Trophoblast cell (in vitro differentiated cells and primary cell): ENCODE results near the gene DLG4. TPM values are rescaled to one million over a fixed set of nuclear protein-coding genes. Genes with fewer than 3 reads are reported as not detected.

Experiments
- DNase-seq, 2 donors: peaks; one replicate each; pipeline ENCODE4 v3.0.0-alpha.2; 2016
- H2AFZ ChIP-seq: 2 replicates; pipeline ENCODE4 v1.6.1; 2013; ENCODE audit warnings: low read length, moderate library complexity, mild to moderate bottlenecking; ENCODE audit not compliant: insufficient read depth, poor library complexity
- H2AK5ac ChIP-seq: 2 replicates; pipeline ENCODE4 v1.6.1; 2013; ENCODE audit warnings: mild to moderate bottlenecking, low read length
- H2BK120ac ChIP-seq: 2 replicates; pipeline ENCODE4 v1.6.1; 2013; ENCODE audit warnings: low read length, mild to moderate bottlenecking, moderate library complexity; ENCODE audit not compliant: insufficient read depth, poor library complexity
- H2BK12ac ChIP-seq: 2 replicates; pipeline ENCODE4 v1.6.1; 2013; ENCODE audit warnings: mild to moderate bottlenecking, low read length, moderate library complexity
- H2BK5ac ChIP-seq: 2 replicates; pipeline ENCODE4 v1.6.1; 2013; ENCODE audit warnings: low read length, low read depth, moderate library complexity, mild to moderate bottlenecking; ENCODE audit not compliant: poor library complexity
- H3K14ac ChIP-seq: 2 replicates; pipeline ENCODE4 v1.6.1; 2013; ENCODE audit warnings: mild to moderate bottlenecking, low read length
- H3K18ac ChIP-seq: 2 replicates; pipeline ENCODE4 v1.6.1; 2013; ENCODE audit warnings: mild to moderate bottlenecking, low read length
- H3K23ac ChIP-seq: 2 replicates; pipeline ENCODE4 v1.6.1; 2013; ENCODE audit warnings: low read length
- H3K27ac ChIP-seq: 2 replicates; pipeline ENCODE4 v1.5.1; 2013; ENCODE audit warnings: low read depth, mild to moderate bottlenecking, inconsistent platforms, low read length, moderate library complexity
- H3K27me3 ChIP-seq: 2 replicates; pipeline ENCODE4 v1.6.1; 2013; ENCODE audit warnings: inconsistent platforms, mild to moderate bottlenecking, low read length, moderate library complexity; ENCODE audit not compliant: insufficient read depth
- H3K36me3 ChIP-seq, 2 experiments: 1 replicate in 1 of 2; 2 replicates in 1 of 2; pipeline ENCODE4 v1.6.1; 2013; ENCODE audit warnings: low read length in 2 of 2, mild to moderate bottlenecking in 2 of 2, moderate library complexity in 1 of 2; ENCODE audit not compliant: insufficient read depth in 2 of 2, control insufficient read depth in 1 of 2
- H3K4ac ChIP-seq: 2 replicates; pipeline ENCODE4 v1.6.1; 2013; ENCODE audit warnings: low read depth, mild to moderate bottlenecking, low read length, moderate library complexity
- H3K4me1 ChIP-seq, 2 experiments: 1 replicate in 1 of 2; 2 replicates in 1 of 2; pipeline ENCODE4 v1.6.1; 2013; ENCODE audit warnings: low read length in 2 of 2, mild to moderate bottlenecking in 2 of 2, moderate library complexity in 1 of 2; ENCODE audit not compliant: insufficient read depth in 2 of 2, control insufficient read depth in 1 of 2
- H3K4me2 ChIP-seq: 2 replicates; pipeline ENCODE4 v1.6.1; 2013; ENCODE audit warnings: inconsistent platforms, mild to moderate bottlenecking, low read length, moderate library complexity
- H3K4me3 ChIP-seq: 2 replicates; pipeline ENCODE4 v1.5.1; 2013; ENCODE audit warnings: mild to moderate bottlenecking, low read depth, low read length, inconsistent platforms
- H3K79me1 ChIP-seq: one replicate; pipeline ENCODE4 v1.6.1; 2013; ENCODE audit warnings: low read length
- H3K79me2 ChIP-seq: 2 replicates; pipeline ENCODE4 v1.6.1; 2013; ENCODE audit warnings: low read length, mild to moderate bottlenecking; ENCODE audit not compliant: control insufficient read depth, insufficient read depth, poor library complexity
- H3K9ac ChIP-seq: 2 replicates; pipeline ENCODE4 v1.6.1; 2013; ENCODE audit warnings: mild to moderate bottlenecking, low read length
- H3K9me3 ChIP-seq: 2 replicates; pipeline ENCODE4 v1.6.1; 2013; ENCODE audit warnings: low read depth, mild to moderate bottlenecking, control low read depth, inconsistent platforms, low read length; ENCODE audit not compliant: insufficient read depth
- H4K12ac ChIP-seq: 2 replicates; pipeline ENCODE4 v1.6.1; 2013; ENCODE audit warnings: low read depth, mild to moderate bottlenecking, low read length, moderate library complexity
- H4K8ac ChIP-seq: 2 replicates; pipeline ENCODE4 v1.6.1; 2013; ENCODE audit warnings: low read depth, mild to moderate bottlenecking, low read length, moderate library complexity
- H4K91ac ChIP-seq: one replicate; pipeline ENCODE4 v1.6.1; 2013; ENCODE audit warnings: low read depth, mild to moderate bottlenecking, low read length, moderate library complexity
- WGBS: extraction: QIAGEN DNeasy Blood & Tissue Kit; methylation state at CpG from one replicate; pipeline ENCODE4 v1.1.7; 2013; ENCODE audit warnings: missing lambda C conversion rate; ENCODE audit not compliant: insufficient read length, insufficient coverage; ENCODE audit errors: extremely low coverage; 5-methylcytosine and 5-hydroxymethylcytosine counted together
- polyA plus RNA-seq: library from polyadenylated mRNA; stranded (reverse); fragments of 200-250 nt; gene quantifications from 2 replicates; pipeline ENCODE4 v1.2.3, GENCODE V29; 2013

Gene DLG4
- polyA plus RNA-seq, result 14.6 and 15.7 TPM in 2 replicates

DNA sequence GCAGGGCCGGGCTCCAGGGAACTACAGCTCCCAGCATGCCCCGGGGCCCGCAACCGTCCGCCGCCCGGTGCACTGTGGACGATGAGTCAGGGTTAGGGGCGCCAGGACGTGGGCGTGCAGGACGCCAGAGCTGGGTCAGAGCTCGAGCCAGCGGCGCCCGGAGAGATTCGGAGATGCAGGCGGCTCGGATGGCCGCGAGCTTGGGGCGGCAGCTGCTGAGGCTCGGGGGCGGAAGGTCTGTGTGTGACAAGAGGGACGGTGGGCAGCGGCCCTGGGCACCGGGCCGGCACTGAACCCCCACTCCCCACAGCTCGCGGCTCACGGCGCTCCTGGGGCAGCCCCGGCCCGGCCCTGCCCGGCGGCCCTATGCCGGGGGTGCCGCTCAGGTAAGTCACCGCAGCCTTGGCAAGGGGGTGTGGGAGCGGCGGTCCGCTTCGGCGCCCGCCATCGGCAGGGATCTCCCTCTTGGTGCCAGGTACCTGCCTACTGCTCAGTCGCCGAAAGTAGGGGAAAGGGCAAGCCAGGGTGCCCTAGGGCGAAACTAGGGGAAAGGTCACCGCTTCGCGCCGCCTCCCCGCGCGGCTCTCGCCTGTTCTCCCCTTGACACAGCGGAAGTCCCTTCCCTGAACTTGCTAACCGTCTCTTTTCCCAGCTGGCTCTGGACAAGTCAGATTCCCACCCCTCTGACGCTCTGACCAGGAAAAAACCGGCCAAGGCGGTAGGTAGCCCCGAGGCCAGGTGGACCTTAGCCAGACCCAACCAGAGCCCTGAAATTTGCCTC, at the start of gene DLG4, which contains the start of gene ACADVL:
Gene DLG4, minus strand, starts transcription at position 25 of the 781 bp plus-strand sequence.
Gene ACADVL, plus strand, starts transcription at position 127 of the 781 bp plus-strand sequence. Its CDS starts 47 bp downstream, at position 174.
- peak within 1 kb of the TSS; percentile 98 for H3K27ac ChIP-seq
- H2BK120ac ChIP-seq, result peak within 1 kb of the TSS; percentile 93
- no peak within 1 kb of the TSS for H3K23ac ChIP-seq
- no CpG with 5 or more reads among the region's 63 CpGs for WGBS
- H3K4me3 ChIP-seq, result peak within 1 kb of the TSS; percentile 97
- H2AK5ac ChIP-seq, result peak within 1 kb of the TSS; percentile 72
- peaks cover 24% of the 10 kb centered on the region for H3K79me1 ChIP-seq
- peak within 1 kb of the TSS; percentile 88 for H4K8ac ChIP-seq
- H3K9ac ChIP-seq, result peak within 1 kb of the TSS; percentile 93
- DNase-seq, result peak; percentile 93 to 96
- peaks cover 41 to 44% of the 10 kb centered on the region in 2 experiments for H3K36me3 ChIP-seq
- H2AFZ ChIP-seq, result peak within 1 kb of the TSS; percentile 51
- H3K4ac ChIP-seq, result peak within 1 kb of the TSS; percentile 89
- H3K18ac ChIP-seq, result peak within 1 kb of the TSS; percentile 95
- H4K12ac ChIP-seq, result peak within 1 kb of the TSS; percentile 83
- H3K14ac ChIP-seq, result peak within 1 kb of the TSS; percentile 95
- H4K91ac ChIP-seq, result peak within 1 kb of the TSS; percentile 99
- no peaks in the 10 kb centered on the region for H3K27me3 ChIP-seq
- H3K4me1 ChIP-seq, result peaks cover 50 to 58% of the 10 kb centered on the region in 2 experiments
- peaks cover 10% of the 10 kb centered on the region for H3K79me2 ChIP-seq
- peak within 1 kb of the TSS; percentile 85 for H3K4me2 ChIP-seq
- H2BK5ac ChIP-seq, result peak within 1 kb of the TSS; percentile 96
- H2BK12ac ChIP-seq, result peak within 1 kb of the TSS; percentile 82
- H3K9me3 ChIP-seq, result no peaks in the 10 kb centered on the region

DNA sequence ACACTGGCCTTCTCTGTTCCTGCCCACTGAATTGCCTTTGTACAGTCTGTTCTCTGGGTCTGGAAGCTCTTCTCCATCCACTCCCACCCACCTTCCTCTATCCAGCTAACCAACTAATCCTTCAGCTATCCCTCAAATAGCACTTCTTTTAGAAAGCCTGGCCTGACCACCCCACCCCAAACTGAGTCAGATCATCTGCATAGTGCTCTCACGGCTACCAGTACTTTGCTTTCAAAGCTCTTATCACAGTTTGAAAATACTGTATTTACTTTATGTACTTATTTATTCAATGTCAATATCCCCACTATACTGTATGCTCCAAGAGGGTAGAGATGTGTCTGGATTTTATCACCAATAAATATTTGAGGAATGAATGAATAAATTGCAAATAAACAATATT, 47.1 kb upstream of the DLG4 start:
- no peak overlapping the region for H2AK5ac ChIP-seq
- H3K79me1 ChIP-seq, result peaks cover 17% of the 10 kb centered on the region
- no peak overlapping the region for H3K4me3 ChIP-seq
- H4K91ac ChIP-seq, result no peak overlapping the region
- H3K36me3 ChIP-seq, result no peaks in the 10 kb centered on the region
- WGBS, result no CpG with 5 or more reads among the region's 1 CpG
- peaks cover under 1% of the 10 kb centered on the region for H3K9me3 ChIP-seq
- no peak overlapping the region for H2BK12ac ChIP-seq
- H2AFZ ChIP-seq, result no peak overlapping the region
- no peak overlapping the region for H2BK5ac ChIP-seq
- no peak for DNase-seq
- H3K79me2 ChIP-seq, result peaks cover 9% of the 10 kb centered on the region
- H3K27ac ChIP-seq, result no peak overlapping the region
- H3K4me2 ChIP-seq, result no peak overlapping the region
- H2BK120ac ChIP-seq, result no peak overlapping the region
- no peak overlapping the region for H3K18ac ChIP-seq
- H3K27me3 ChIP-seq, result no peaks in the 10 kb centered on the region
- H3K4me1 ChIP-seq, result peaks cover 3 to 7% of the 10 kb centered on the region in 2 experiments
- H4K8ac ChIP-seq, result no peak overlapping the region
- no peak overlapping the region for H4K12ac ChIP-seq
- no peak overlapping the region for H3K23ac ChIP-seq
- no peak overlapping the region for H3K9ac ChIP-seq
- no peak overlapping the region for H3K4ac ChIP-seq
- no peak overlapping the region for H3K14ac ChIP-seq

GRCh38 chr17:7263801-7264078, 44.1 kb upstream of the DLG4 start:
- Histone ChIP-seq H3K23ac (no peak overlapping the region), H3K4me1 (peaks cover 10 to 17% of the 10 kb centered on the region in 2 experiments), H4K91ac (peak overlapping the region; percentile 40), H2AFZ (no peak overlapping the region), H3K27ac (peak overlapping the region; percentile 84), H3K27me3 (no peaks in the 10 kb centered on the region), H4K12ac (peak overlapping the region; percentile 14), H2BK12ac (no peak overlapping the region), H2AK5ac (no peak overlapping the region), H3K9me3 (peaks cover 2% of the 10 kb centered on the region), H2BK5ac (no peak overlapping the region), H3K4me2 (peak overlapping the region; percentile 68), H3K4me3 (no peak overlapping the region), H3K18ac (no peak overlapping the region), H2BK120ac (no peak overlapping the region), H3K4ac (no peak overlapping the region), H3K9ac (no peak overlapping the region), H3K14ac (no peak overlapping the region), H3K79me2 (peaks cover 25% of the 10 kb centered on the region), H4K8ac (peak overlapping the region; percentile 47), H3K36me3 (peaks cover 11 to 12% of the 10 kb centered on the region in 2 experiments), H3K79me1 (peaks cover 28% of the 10 kb centered on the region)
- WGBS, result no CpG with 5 or more reads among the region's 4 CpGs
- DNase-seq, result no peak

DNA sequence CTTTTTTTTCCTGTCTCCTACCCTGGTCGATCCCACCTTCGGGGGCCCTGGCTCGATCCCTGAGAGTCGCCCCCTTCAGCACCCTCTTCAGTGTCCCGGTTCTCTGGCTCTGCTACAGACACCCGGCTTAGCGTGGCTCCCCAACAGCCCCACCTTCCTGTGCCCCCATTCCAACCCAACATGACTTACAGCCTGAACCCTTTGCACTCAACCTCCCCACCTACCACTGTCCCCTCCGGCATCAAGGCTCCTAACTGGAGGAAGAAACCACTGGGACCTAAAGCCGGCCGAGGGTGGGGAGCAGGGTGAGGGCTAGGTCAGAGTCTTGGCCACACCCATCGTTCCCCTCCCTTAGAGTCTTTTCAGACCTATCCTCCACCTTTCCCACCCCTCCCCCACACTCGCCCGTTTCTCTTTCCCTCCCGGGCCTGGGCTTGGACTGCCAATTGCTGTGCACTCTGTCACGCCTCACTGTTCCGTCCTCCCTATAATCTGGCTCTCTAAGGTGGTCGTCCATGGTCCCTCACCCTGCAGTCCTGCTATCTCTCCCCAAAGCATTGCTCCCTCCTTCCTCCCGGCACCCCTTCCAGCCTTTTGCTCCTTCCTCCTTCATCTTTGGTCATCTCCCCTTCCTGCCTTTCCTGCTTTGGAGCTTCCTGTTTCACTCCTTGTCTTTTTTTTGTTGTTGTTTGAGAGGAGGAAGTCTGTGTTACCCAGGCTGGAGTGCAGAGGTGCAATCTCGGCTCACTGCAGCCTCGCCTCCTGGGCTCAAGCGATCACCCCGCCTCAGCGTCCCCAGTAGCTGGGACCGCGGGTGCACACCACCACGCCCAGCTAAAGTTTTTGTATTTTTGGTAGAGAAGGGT, 43.5 kb upstream of the DLG4 start:
- H3K27me3 ChIP-seq, result no peaks in the 10 kb centered on the region
- DNase-seq, result peak; percentile 65 to 68
- peak overlapping the region; percentile 84 for H3K14ac ChIP-seq
- H2BK5ac ChIP-seq, result peak overlapping the region; percentile 87
- peaks cover 28% of the 10 kb centered on the region for H3K79me1 ChIP-seq
- peak overlapping the region; percentile 86 for H3K4ac ChIP-seq
- peaks cover 10 to 17% of the 10 kb centered on the region in 2 experiments for H3K4me1 ChIP-seq
- peak overlapping the region; percentile 33 for H2BK12ac ChIP-seq
- H4K8ac ChIP-seq, result peak overlapping the region; percentile 47
- H4K91ac ChIP-seq, result peak overlapping the region; percentile 92
- peaks cover 25% of the 10 kb centered on the region for H3K79me2 ChIP-seq
- peaks cover 2% of the 10 kb centered on the region for H3K9me3 ChIP-seq
- no CpG with 5 or more reads among the region's 26 CpGs for WGBS
- H2AK5ac ChIP-seq, result peak overlapping the region; percentile 81
- H2AFZ ChIP-seq, result peak overlapping the region; percentile 69
- H3K18ac ChIP-seq, result peak overlapping the region; percentile 78
- peak overlapping the region; percentile 57 for H4K12ac ChIP-seq
- H3K36me3 ChIP-seq, result peaks cover 11 to 18% of the 10 kb centered on the region in 2 experiments
- peak overlapping the region; percentile 71 for H3K9ac ChIP-seq
- H3K23ac ChIP-seq, result peak overlapping the region; percentile 37
- peak overlapping the region; percentile 84 for H3K27ac ChIP-seq
- peak overlapping the region; percentile 70 for H2BK120ac ChIP-seq
- peak overlapping the region; percentile 87 for H3K4me3 ChIP-seq
- peak overlapping the region; percentile 68 for H3K4me2 ChIP-seq
